ENCODE measurements around the gene LAMC1.

LAMC1 gene

GRCh38 chr1:183089025-183089639, 65.9 kb downstream of the LAMC1 start (continued):
- TF ChIP-seq ZNF624 (tag by site-specific recombination; IDR thresholded peaks at IDR 0.05) (no peak), ZNF580 (tag by site-specific recombination; IDR thresholded peaks at IDR 0.05) (no peak), ZNF701 (tag by site-specific recombination; IDR thresholded peaks at IDR 0.05) (no peak), KLF10 (tag by site-specific recombination; IDR thresholded peaks at IDR 0.05) (no peak), ZNF777 (tag by site-specific recombination; IDR thresholded peaks at IDR 0.05; ENCODE audit: borderline replicate concordance) (no peak), SP3 (tag by site-specific recombination; IDR thresholded peaks at IDR 0.05) (no peak), PATZ1 (tag by site-specific recombination; IDR thresholded peaks at IDR 0.05) (no peak), ZNF404 (tag by site-specific recombination; IDR thresholded peaks at IDR 0.05) (no peak), YY2 (tag by site-specific recombination; IDR thresholded peaks at IDR 0.05) (no peak), ZBTB11 (tag by site-specific recombination; conservative IDR thresholded peaks at IDR 0.05; ENCODE audit: low read depth) (no peak), ZSCAN30 (tag by site-specific recombination; IDR thresholded peaks at IDR 0.05) (no peak), ZNF311 (tag by site-specific recombination; IDR thresholded peaks at IDR 0.05; ENCODE audit: borderline replicate concordance) (no peak), ZFHX2 (tag by site-specific recombination; conservative IDR thresholded peaks at IDR 0.05) (0 out of 2 replicates have a peak, but pooled peaks have one; percentile 13), EGR2 (tag by site-specific recombination; IDR thresholded peaks at IDR 0.05; ENCODE audit: low read depth) (no peak), ZNF169 (tag by site-specific recombination; IDR thresholded peaks at IDR 0.05) (no peak), ZNF121 (tag by site-specific recombination; IDR thresholded peaks at IDR 0.05) (no peak), ZBTB21 (tag by site-specific recombination; IDR thresholded peaks at IDR 0.05) (no peak), ZNF10 (tag by site-specific recombination; IDR thresholded peaks at IDR 0.05) (no peak), BCL11A (tag by site-specific recombination; IDR thresholded peaks at IDR 0.05; ENCODE audit: low read depth) (no peak), ZSCAN23 (tag by site-specific recombination; IDR thresholded peaks at IDR 0.05) (no peak), ZNF555 (tag by site-specific recombination; conservative IDR thresholded peaks at IDR 0.05) (no peak), ZNF280C (tag by site-specific recombination; IDR thresholded peaks at IDR 0.05) (no peak), ZBTB17 (tag by site-specific recombination; IDR thresholded peaks at IDR 0.05) (peak; percentile 37; the same call in 1 of the 2 replicates), ZNF473 (tag by site-specific recombination; IDR thresholded peaks at IDR 0.05) (no peak), PRDM2 (tag by site-specific recombination; IDR thresholded peaks at IDR 0.05; ENCODE audit: borderline replicate concordance) (no peak), ZNF830 (tag by site-specific recombination; IDR thresholded peaks at IDR 0.05; ENCODE audit: low read depth) (no peak), TCF7L2 (IDR thresholded peaks at IDR 0.05; ENCODE audit: borderline replicate concordance, low read depth, low read length) (peak; percentile 51; the same call in 1 of the 2 replicates)

Measured in HEK293 (cell line).